ENCODE data around the gene LITAF.

The LITAF gene

DNA sequence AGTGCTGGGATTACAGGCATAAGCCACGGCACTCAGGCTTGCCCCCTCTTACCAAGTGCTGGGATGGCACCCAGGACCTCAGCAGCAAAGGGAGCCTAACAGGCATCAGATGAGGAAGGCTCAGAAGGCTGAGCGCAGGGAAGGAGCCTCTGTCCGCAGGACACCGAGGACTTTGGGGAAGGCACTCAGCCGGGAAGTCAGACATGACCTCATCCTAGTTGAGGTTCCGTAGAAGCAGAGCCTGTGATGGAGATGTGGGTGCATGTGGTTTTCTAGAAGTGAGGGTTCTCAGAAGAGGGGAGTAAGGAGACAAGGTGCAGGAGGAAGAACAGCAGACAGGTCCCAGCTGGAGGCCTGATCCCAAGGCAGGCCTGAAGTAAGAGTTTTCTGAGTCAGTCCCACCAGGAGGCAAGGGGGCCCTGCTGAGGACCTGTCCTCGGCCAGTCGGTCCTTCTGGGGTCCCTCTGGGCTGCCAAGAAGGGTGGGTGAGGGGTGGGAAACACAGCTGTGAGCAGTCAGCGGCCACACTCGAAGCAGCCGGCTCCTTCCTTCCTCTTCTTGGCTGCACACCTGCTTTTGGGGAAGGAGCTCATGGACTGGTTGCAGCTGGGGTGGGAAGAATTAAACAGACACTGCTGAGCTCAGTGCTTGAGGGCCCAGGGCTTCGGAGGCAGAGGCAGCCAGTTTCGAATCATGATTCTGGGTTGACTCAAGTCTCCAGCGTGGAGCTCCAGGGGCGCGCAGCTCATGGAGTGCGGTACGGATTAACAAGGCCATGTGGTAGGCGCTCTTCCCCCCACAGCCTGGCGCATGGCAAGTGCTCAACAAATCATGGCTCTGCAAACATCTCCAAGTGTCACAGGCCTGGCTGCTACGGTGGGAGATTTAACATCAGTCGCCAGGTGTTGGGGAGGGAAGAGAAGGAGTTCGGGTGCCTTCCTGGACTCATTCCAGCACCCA, 42.6 kb upstream of the LITAF start:
- no peak overlapping the region for H3K4me3 ChIP-seq (ENCODE audit: low read depth, low read length)
- H3K4me1 ChIP-seq (ENCODE audit: control insufficient read depth, insufficient read depth, low read length): no peaks in the 10 kb centered on the region
- no peak overlapping the region for H3K9ac ChIP-seq (ENCODE audit: low read depth, low read length)
- no peaks in the 10 kb centered on the region; the same call in 1 of the 2 replicates for H3K27me3 ChIP-seq (ENCODE audit: control insufficient read depth, insufficient read depth, low read length)
- no peaks in the 10 kb centered on the region for H3K36me3 ChIP-seq (ENCODE audit: control insufficient read depth, insufficient read depth, low read length)
- no peak overlapping the region for H3K27ac ChIP-seq (ENCODE audit: low read depth, low read length)
- no peaks in the 10 kb centered on the region for H3K9me3 ChIP-seq (ENCODE audit: control insufficient read depth, insufficient read depth, low read length)

DNA sequence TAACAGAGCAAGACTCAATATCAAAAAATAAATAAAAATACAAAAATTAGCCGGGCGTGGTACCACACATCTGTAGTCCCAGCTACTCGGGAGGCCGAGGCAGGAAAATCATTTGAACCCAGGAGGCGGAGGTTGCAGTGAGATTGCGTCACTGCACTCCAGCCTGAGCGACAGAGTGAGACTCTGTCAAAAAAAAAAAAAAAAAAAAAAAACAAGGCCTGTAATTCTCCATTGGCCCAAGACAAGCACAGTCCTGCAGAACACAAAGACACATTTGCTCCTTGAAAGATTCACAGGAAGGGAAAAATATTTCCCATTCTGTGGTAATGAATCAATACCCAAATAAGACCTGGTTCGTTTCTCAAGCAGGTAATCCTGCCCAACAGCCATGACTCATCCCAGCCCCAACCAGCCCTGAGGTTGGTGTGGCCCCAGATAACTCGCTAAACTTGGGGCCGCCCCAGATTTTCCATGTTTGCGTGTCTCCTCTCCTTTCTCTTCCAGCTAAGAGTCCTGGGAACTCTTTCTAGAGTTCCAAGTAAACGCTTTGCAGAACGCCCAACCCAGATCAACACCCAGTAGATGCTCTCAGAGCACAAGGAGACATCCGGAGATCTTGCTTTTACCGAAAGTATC, 41.2 kb upstream of the LITAF start:
- H3K9ac ChIP-seq (ENCODE audit: low read depth, low read length): no peak overlapping the region
- H3K27ac ChIP-seq (ENCODE audit: low read depth, low read length): no peak overlapping the region
- no peak overlapping the region for H3K4me3 ChIP-seq (ENCODE audit: low read depth, low read length)
- no peaks in the 10 kb centered on the region; the same call in 1 of the 2 replicates for H3K27me3 ChIP-seq (ENCODE audit: control insufficient read depth, insufficient read depth, low read length)
- H3K9me3 ChIP-seq (ENCODE audit: control insufficient read depth, insufficient read depth, low read length): no peaks in the 10 kb centered on the region
- no peaks in the 10 kb centered on the region for H3K36me3 ChIP-seq (ENCODE audit: control insufficient read depth, insufficient read depth, low read length)
- no peaks in the 10 kb centered on the region for H3K4me1 ChIP-seq (ENCODE audit: control insufficient read depth, insufficient read depth, low read length)

DNA sequence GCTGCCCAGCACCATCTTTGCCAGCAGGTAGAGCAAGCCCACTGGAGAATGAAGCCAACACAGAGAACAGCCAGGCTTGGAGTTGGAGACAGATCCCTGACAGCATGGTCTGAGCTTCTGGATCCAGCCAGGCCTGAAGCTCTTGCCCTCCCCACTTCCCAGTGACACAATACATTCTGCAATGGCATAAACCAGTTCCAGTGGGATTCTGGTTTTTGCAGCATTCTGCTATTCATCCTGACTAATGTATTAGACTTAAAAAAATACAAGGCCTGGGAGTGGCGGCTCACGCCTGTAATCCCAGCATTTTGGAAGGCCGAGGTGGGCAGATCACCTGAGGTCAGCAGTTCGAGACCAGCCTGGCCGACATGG, 40.6 kb upstream of the LITAF start:
- no peak overlapping the region for H3K27ac ChIP-seq (ENCODE audit: low read depth, low read length)
- no peaks in the 10 kb centered on the region for H3K4me1 ChIP-seq (ENCODE audit: control insufficient read depth, insufficient read depth, low read length)
- no peaks in the 10 kb centered on the region for H3K36me3 ChIP-seq (ENCODE audit: control insufficient read depth, insufficient read depth, low read length)
- no peaks in the 10 kb centered on the region for H3K9me3 ChIP-seq (ENCODE audit: control insufficient read depth, insufficient read depth, low read length)
- no peak overlapping the region for H3K9ac ChIP-seq (ENCODE audit: low read depth, low read length)
- no peak overlapping the region for H3K4me3 ChIP-seq (ENCODE audit: low read depth, low read length)
- H3K27me3 ChIP-seq (ENCODE audit: control insufficient read depth, insufficient read depth, low read length): no peaks in the 10 kb centered on the region; the same call in 1 of the 2 replicates

DNA sequence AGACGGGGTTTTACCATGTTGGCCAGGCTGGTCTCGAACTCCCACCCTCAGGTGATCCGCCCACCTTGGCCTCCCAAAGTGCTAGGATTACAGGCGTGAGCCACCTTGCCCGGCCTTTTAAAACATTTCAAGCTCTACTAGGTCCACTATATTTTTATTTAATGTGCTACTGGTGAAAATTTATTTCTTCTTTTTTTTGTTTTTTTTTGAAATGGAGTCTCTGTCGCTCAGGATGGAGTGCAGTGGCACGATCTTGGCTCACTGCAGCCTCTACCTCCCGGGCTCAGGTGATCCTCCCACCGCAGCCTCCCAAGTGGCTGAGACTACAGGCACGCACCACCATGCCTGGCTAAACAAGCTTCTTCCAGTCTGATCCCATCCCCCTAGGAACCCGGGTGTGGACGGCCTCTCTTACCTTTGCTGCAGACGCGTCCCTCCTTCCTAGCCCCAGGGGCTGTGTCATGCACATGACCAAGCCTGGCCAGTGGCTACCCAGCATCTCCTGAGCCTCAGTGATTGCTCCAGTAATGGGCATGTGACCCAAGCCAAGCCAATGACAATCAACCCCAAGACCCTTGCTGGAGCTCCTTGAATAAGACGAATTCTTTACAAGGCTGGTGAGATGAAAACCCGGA, 40.1 kb upstream of the LITAF start:
- Histone ChIP-seq H3K27me3 (ENCODE audit: control insufficient read depth, insufficient read depth, low read length) (no peaks in the 10 kb centered on the region; the same call in 1 of the 2 replicates), H3K4me3 (ENCODE audit: low read depth, low read length) (no peak overlapping the region), H3K27ac (ENCODE audit: low read depth, low read length) (no peak overlapping the region), H3K36me3 (ENCODE audit: control insufficient read depth, insufficient read depth, low read length) (no peaks in the 10 kb centered on the region), H3K9ac (ENCODE audit: low read depth, low read length) (no peak overlapping the region), H3K9me3 (ENCODE audit: control insufficient read depth, insufficient read depth, low read length) (no peaks in the 10 kb centered on the region), H3K4me1 (ENCODE audit: control insufficient read depth, insufficient read depth, low read length) (no peaks in the 10 kb centered on the region)

DNA sequence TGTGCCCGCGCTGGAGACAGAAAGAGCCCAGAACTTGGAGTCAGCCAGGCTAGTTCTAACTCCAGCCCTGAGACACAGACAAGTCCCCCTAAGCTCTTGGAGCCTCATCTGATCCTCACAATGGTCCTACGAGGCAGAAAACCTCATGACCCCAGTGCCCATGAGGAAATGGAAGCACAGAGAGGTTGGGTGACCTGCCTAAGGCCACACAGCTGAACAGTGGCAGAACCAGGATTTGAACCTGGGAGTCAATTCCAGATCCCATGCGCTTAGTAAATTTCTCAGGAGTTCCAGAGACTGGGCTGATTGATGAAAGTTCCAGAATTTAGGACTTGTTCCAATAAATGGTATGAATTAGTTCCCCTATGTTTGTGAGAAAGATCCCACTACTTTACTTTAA, 39.0 kb upstream of the LITAF start:
- Histone ChIP-seq H3K27me3 (ENCODE audit: control insufficient read depth, insufficient read depth, low read length) (no peaks in the 10 kb centered on the region; the same call in 1 of the 2 replicates), H3K4me3 (ENCODE audit: low read depth, low read length) (no peak overlapping the region), H3K36me3 (ENCODE audit: control insufficient read depth, insufficient read depth, low read length) (no peaks in the 10 kb centered on the region), H3K9me3 (ENCODE audit: control insufficient read depth, insufficient read depth, low read length) (no peaks in the 10 kb centered on the region), H3K4me1 (ENCODE audit: control insufficient read depth, insufficient read depth, low read length) (no peaks in the 10 kb centered on the region), H3K9ac (ENCODE audit: low read depth, low read length) (no peak overlapping the region), H3K27ac (ENCODE audit: low read depth, low read length) (no peak overlapping the region)

DNA sequence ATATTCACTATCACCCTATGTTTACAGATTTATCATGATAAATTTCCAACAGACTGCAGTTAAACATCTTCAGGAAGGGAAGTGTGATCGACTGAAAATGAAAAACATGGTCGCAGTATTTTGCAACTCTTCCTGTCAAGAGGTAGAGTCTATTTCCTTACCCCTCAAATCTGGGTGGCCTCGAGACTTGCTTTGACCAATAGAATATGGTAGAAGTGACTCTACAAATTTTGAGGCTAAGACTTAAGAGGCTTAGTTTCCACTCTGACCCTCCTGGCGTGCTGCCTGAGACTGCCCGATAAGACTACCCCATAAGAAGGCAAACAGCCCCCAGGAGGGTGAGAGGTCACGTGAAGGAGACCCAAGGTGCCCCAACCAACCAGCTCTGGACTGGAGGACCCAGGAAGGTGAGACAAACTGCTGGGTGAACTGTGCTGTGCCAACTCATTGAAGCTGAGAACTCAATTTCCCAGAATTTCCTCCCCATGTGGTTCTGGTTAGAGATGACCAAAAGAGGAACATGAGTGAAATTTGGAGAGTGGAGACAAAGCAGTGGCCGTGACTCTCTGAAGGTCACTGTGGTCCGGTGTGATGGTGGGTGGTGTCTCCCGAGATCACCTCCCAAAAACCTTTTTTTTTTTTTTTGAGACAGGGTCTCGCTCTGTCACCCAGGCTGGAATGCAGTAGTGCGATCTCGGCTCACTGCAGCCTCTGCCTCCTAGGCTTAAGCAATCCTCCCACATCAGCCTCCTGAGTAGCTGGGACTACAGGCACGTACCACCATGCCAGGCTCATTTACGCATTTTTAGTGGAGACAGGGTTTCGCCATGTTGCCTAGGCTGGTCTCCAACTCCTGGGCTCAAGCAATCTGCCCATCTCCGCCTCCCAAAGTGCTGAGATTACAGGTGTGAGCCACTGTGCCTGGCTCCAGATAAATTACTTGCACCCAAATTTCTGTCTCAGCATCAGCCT, 38.2 kb upstream of the LITAF start:
- Histone ChIP-seq H3K4me1 (ENCODE audit: control insufficient read depth, insufficient read depth, low read length) (no peaks in the 10 kb centered on the region), H3K9ac (ENCODE audit: low read depth, low read length) (no peak overlapping the region), H3K9me3 (ENCODE audit: control insufficient read depth, insufficient read depth, low read length) (no peaks in the 10 kb centered on the region), H3K27me3 (ENCODE audit: control insufficient read depth, insufficient read depth, low read length) (no peaks in the 10 kb centered on the region; the same call in 1 of the 2 replicates), H3K36me3 (ENCODE audit: control insufficient read depth, insufficient read depth, low read length) (no peaks in the 10 kb centered on the region), H3K4me3 (ENCODE audit: low read depth, low read length) (no peak overlapping the region), H3K27ac (ENCODE audit: low read depth, low read length) (no peak overlapping the region)

DNA sequence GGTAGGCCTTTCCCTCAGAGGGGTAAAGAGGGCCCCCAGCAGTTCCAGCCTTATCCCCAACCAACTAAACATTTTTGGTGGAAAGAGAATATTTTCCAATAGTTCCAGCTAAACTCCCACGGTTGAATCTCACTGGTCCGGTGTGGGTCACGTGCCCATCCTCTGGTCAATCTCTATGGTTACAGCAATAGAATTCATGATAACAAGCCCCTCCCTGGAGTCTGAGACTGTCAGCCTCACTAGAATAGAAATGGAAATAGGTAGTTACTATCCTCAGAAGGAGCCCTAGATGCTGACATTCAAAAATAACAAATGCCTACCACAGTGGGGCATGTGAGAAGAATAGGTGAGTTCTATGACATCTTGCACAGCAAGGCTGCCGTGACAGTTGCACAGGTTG, 37.5 kb upstream of the LITAF start:
- no peaks in the 10 kb centered on the region for H3K9me3 ChIP-seq (ENCODE audit: control insufficient read depth, insufficient read depth, low read length)
- H3K4me3 ChIP-seq (ENCODE audit: low read depth, low read length): no peak overlapping the region
- no peak overlapping the region for H3K9ac ChIP-seq (ENCODE audit: low read depth, low read length)
- H3K36me3 ChIP-seq (ENCODE audit: control insufficient read depth, insufficient read depth, low read length): no peaks in the 10 kb centered on the region
- no peak overlapping the region for H3K27ac ChIP-seq (ENCODE audit: low read depth, low read length)
- H3K4me1 ChIP-seq (ENCODE audit: control insufficient read depth, insufficient read depth, low read length): no peaks in the 10 kb centered on the region
- H3K27me3 ChIP-seq (ENCODE audit: control insufficient read depth, insufficient read depth, low read length): no peaks in the 10 kb centered on the region; the same call in 1 of the 2 replicates

DNA sequence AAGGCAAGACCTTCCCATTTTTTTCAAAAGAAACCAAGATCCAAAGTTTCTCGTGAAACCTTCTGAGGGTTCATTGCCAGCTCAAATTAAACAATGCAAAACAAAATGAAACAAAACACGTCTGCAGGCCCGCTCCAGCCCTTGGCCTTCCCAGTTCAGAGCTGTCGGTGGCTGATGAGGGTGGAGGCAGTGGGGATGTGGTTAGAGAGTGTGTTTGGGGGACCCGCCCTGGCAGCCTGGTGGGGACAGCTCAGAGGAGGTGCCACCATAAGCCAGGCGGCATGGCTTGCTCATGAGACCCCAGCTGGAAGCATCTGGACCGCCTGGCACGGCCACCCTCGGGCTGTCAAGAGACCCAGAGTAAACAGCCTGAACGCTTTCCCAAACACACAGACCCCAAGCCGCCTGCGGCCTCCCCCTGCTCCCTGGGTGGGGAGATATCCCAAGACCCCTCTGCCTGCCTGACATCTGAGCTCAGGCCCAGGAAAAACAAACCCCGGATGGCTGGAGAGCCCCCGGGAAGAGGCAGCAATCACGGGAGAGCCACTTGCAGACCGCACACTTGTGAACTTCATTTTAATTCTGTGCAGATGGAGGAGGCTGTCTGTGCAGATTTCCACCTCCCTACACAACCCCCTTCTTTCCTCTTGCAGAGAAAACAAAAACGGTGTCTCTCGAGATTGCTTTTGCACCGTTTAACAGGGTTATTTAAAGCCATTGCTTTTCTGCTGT, 35.4 kb upstream of the LITAF start:
- no peak overlapping the region for H3K9ac ChIP-seq (ENCODE audit: low read depth, low read length)
- no peaks in the 10 kb centered on the region for H3K36me3 ChIP-seq (ENCODE audit: control insufficient read depth, insufficient read depth, low read length)
- 0 out of 2 replicates have a peak, but pooled peaks cover 3% of the 10 kb centered on the region for H3K4me1 ChIP-seq (ENCODE audit: control insufficient read depth, insufficient read depth, low read length)
- H3K27ac ChIP-seq (ENCODE audit: low read depth, low read length): no peak overlapping the region
- no peak overlapping the region for H3K4me3 ChIP-seq (ENCODE audit: low read depth, low read length)
- H3K9me3 ChIP-seq (ENCODE audit: control insufficient read depth, insufficient read depth, low read length): no peaks in the 10 kb centered on the region
- H3K27me3 ChIP-seq (ENCODE audit: control insufficient read depth, insufficient read depth, low read length): no peaks in the 10 kb centered on the region

DNA sequence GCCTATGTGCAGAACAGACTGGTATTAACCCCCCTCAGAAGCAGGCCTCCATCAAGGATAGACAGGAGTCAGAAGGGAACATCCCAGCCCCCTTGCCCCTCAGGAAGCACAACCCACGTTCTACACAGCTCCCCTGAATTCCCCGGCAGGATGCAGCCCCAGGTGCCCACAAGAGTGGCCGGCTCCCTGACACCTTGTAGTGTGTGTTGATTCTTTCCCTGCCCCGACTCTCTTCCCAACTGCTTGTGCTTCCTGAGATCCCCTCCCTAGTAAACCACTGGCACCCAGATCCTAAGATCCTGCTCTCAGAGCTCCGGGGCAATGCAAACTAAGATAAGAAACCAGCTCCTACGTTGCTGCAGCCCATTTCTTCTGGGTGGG, 34.8 kb upstream of the LITAF start:
- Histone ChIP-seq H3K4me3 (ENCODE audit: low read depth, low read length) (no peak overlapping the region), H3K9ac (ENCODE audit: low read depth, low read length) (no peak overlapping the region), H3K27ac (ENCODE audit: low read depth, low read length) (no peak overlapping the region), H3K36me3 (ENCODE audit: control insufficient read depth, insufficient read depth, low read length) (no peaks in the 10 kb centered on the region), H3K27me3 (ENCODE audit: control insufficient read depth, insufficient read depth, low read length) (no peaks in the 10 kb centered on the region), H3K9me3 (ENCODE audit: control insufficient read depth, insufficient read depth, low read length) (no peaks in the 10 kb centered on the region), H3K4me1 (ENCODE audit: control insufficient read depth, insufficient read depth, low read length) (0 out of 2 replicates have a peak, but pooled peaks cover 3% of the 10 kb centered on the region)

All from HUES48 (cell line).